Mucosa of gallbladder (tissue), 1 donor: ENCODE results near the gene COL24A1. TPM values are rescaled to one million over a fixed set of nuclear protein-coding genes. Genes with fewer than 3 reads are reported as not detected.
"Not testable (repeated sequence)": the region's sequence is repeated elsewhere in the genome, so short reads cannot be mapped to it uniquely, and the experiment has no call there.

Source experiments
- DNase-seq: peaks from one replicate; pipeline ENCODE4 v3.0.0-alpha.2; 2020; ENCODE audit warnings: low spot score
- total RNA-seq: library from RNA; stranded (reverse); gene quantifications from one replicate; pipeline ENCODE4 v1.2.1, GENCODE V29; 2021
- donor health status: DM: no; HTN: no; CAD: no.

COL24A1 gene
- total RNA-seq, 1 donor from 2014 or later = 1.5 TPM

DNA sequence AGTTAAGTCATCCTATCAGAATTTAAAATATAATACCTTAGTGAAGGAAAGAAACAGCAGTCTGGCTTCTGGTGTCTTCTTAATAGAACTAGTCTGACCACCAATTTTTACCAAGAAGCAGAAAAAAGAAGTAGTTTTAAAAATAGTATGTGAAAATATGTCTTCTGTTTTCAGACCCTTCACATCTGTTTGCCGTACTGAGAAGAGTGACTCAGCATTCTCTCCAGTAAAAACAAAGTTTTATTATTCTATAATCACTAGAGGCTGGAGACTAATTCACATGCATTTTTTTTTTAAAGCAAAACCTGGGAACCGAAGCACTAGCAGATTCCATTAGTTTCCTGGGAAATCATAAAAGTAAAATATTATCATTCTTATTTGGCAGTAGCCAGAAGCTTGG, 163.8 kb downstream of the COL24A1 start:
- no peak for DNase-seq

DNA sequence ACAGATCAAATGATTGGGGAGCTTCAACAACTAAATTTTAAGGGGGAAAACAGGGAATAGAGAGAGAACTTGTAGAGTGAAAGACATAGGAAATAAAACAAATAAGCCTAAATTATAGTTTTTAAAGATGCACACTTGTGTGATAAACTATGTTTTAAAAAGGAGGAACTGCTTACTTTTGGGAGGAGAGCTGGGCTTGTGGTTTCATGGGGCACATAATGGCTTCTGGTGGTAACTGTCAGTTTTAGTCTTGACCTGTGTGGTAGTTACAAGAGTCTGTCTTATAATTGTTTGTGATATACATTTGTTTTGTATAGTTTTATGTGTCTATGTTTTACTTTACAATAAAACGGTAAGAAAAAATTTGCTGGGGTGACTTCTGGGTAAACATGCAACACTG, 165.3 kb downstream of the COL24A1 start:
- no peak for DNase-seq

DNA sequence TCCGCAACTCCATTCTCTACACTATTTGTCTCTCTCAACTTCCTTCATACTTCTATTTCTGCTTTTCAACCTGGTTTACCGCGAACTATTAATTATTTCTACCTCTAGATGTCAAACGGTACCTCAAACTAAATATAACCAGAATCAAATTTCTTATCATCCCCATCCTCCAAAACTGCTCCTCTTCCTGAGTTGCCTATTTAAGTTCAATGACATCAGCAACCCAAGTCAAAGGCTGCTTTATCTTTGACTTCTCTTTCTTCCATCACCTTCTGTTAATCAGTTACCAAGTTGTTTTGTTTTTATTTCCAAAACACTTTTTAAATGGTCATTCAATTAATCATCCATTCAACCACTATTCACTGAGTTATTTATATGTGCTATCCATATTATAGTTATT, 171.9 kb downstream of the COL24A1 start:
- DNase-seq = no peak

DNA sequence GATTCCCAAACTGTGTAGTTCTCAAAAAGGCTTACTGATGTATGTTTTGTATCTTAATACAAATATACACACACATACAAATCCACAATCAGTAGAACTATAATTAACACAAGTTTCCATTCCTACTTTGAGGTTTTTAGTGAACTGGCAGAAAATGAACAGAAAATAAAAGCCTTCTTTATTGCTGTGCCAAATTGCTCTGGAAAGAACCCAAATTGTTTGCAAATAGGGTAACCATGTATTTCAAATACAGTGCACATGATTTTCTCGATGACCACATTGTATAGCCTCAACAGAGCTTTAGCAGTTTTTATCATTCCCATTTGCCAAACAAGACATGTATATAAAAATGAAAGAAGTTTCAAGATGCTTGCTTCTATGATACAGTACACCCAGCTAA, 173.3 kb downstream of the COL24A1 start:
- DNase-seq = no peak

DNA sequence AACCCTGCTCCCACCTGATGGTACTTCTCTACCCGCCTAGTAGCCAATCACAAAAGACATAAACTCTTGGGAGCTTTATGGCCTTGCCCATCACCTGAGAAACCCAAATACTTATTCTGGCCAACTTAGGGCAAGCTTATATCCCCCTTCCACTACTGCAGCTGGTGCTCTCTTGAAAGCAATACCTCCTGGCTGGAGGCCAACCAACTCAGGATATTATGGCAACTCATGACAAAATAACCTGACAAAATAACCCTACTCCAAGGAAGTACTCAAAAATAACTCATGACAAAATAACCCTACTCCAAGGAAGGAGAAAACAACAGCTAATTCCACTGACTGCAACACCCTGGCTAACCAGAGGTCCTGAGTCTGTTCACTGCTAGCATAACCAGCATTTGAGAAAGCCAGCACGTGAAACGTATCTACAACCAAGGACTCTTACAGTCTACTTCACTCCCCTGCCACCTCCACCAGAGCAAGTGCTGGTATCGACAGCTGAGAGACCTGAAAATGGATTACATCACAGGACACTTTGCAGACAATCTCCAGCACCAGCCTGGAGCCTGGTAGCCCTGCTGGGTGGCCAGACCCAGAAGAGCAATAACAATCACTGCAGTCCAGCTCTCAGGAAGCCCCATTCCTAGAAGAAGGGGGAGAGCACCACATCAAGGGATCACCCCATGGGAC, 179.9 kb downstream of the COL24A1 start:
- DNase-seq = no peak

DNA sequence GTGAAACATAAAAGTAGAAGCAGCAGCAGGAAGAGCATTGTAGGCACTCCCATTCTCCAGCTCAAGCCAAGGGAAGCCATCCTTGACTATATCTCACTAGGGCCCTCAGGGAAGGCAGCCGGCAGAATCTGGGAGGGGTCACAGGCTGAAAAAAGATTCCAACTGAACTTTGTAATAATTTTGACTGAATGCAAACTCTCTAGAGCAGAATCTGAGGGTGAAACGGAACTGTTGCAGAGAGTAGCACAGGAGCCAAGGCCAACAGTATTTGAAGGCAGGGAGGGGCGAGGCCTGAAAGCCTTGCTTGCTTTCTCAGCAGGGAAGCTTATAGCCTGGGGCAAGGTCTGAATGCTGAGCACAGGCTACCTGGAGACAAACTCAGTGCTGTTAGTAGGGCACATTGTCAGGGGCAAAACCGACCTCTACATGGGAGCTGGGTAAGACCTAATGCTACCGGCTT, 180.6 kb downstream of the COL24A1 start:
- no peak for DNase-seq

DNA sequence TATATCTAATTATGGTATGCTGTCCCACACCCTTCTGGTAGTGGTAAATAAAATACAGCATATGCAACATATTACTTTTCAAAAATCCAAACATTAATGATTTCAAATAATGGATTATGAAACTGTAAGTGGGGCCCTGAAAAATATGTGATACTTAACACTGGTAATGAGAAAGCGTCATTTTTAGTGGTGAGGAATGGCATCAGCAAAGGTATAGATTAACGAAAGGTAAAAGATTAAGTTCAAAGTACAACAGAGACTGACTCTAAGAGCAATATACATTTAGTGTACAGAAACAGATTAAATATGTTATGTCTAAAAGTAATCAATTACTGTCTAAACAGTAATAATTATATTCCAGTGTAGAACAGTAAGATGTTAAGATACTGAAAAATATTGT, 194.1 kb downstream of the COL24A1 start:
- DNase-seq = no peak

DNA sequence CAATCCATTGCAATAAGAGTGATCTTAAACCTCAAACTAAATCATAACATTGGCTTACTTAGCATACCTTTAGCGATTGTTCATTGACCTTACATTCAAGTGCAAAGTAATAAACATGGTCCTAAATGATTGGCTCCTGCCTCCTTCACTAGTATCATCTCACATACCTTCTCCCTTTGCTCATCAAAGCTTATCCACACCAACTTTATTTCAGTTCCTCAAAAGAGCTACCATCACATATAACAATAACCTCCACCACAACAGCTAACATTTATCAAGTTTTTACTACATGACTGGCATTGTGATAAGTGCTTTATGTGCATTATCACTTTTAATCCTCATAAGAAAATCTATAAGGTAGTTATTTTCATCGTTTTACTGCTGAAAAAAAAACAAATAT, 198.8 kb downstream of the COL24A1 start:
- DNase-seq = no peak

DNA sequence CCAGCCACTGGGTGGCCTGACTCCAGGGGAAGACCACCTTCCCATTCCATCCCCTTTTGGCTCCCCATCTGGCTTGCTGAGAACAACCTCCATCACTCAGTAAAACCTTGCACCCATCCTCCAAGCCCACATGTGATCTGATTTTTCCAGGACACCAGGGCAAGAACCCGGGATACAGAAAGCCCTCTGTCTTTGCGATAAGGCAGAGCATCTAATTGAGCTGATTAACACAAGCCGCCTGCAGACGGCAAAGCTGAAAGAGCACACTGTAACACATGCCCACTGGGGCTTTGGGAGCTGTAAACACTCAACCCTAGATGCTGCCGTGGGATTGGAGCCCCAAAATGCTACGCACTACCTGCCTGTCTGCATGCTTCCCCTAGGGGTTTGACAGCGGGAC, 201.4 kb downstream of the COL24A1 start:
- not testable (repeated sequence) for DNase-seq

DNA sequence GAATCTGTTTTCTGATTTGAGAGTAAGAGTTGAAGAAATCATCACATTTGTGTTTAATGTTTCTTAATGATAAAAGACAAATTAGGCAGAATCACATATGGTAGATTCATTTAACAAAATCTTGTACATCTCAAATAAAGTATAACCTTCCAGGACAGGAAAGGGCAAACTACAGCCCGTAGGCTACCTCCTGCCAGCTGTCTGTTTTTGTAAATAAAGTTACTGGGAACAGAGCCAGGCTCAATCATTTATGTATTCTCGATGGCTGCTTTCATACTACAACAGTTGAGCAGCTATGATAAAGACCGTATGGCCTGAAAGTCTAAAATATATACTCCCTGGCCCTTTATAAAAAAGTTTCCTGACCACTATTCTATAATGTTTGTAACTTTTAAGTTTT, 204.1 kb downstream of the COL24A1 start:
- no peak for DNase-seq

DNA sequence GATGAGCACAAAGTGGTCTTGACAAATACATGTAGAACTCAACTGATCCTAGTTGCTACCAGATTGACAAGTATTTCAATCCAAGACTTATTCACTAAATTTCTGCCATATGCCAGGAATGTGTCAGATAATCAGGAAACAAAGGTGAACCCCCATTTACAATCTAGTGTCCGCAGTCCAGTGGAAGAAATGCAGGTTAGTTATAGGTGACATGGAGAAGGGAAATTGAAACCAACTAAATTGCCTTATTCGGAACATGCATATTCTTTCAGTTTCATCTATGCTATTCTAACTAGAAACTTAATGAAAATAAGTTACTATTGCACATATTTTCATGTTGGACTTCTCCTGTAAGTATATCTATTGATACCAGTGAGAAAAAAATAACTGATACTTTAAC, 209.4 kb downstream of the COL24A1 start:
- no peak for DNase-seq

DNA sequence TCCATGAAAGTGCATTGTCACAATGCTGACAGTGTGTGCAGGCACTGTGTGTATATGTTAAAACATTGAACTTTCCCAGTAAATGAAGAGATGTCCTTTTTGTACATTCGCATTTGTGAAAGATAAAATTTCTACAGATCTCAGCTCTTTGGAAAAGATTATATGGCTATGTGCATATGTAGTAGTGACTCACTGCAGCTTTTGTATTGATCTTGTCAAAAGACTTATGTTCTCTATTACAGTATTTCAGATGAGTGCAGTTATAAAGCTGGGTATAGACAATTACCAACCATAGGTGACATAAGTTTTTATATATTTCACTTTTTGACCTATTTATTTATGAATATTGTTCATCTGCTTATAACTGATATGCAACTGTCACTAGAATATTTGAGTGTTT, 212.6 kb downstream of the COL24A1 start:
- DNase-seq = no peak

DNA sequence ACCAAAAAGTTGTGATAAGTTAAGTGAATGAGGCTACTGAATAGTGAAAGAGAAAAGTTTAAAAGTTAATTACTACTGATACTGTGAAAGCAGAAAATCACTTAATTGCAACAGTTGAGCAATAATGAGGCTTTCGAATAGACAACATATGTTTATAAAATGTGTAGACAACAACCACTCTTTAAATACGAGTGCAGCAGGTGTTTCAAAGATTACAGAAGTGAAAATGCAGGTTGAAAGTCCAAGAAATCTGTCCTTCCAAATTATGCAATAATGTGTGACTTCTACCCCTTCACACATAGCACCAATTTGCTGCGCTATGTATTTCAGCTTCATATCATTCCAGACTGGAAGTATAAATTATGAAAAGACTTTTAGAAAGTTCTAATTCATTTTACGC, 213.0 kb downstream of the COL24A1 start:
- no peak for DNase-seq

DNA sequence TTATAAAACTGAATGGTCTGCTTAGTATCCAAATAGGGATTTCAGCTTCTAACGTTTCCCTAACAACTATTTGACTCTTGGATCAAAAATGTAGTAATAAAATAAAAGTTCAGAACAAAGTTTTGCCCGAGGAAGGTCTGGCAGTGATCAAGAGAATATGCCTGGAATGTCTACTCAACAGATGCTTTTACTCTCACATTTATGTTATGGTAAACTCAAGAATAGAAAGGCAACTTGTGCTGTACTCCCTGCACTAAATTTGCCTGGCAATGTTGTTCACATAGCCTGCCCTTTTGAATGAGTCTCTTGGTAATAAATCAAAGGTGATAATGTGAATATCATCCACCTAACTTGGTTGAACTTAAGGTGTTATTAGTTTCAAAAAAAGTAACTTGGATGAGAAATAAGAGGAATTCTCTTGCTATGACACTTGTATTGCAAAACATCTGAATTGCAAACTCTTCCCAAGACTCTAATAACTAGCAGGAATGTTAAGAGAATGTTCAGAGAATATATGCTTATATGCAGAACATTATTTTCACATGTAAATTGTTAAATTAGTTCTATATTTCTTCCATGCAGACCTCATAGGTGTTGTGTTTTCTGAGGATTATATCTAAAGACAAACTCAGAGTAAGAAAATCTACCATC, 215.8 kb downstream of the COL24A1 start:
- DNase-seq = no peak

DNA sequence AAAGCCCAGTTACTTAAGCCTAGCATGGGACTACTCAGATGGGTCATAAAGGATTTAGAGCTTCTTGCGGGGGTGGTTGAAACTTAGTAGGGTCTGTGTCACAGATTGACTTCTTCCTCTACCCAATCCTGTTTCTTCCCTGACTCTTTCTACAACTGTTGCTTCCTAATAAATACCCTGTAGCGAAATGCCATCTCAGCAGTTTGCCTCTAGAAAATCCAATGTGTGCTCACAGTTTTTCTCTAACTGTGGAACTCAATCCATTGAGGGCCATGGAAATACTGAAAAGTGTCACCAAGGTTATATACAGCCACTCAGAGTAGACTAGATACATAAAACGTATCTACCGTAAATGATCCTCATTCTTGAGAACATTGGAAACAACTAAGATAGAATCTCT, 217.7 kb downstream of the COL24A1 start:
- no peak for DNase-seq

DNA sequence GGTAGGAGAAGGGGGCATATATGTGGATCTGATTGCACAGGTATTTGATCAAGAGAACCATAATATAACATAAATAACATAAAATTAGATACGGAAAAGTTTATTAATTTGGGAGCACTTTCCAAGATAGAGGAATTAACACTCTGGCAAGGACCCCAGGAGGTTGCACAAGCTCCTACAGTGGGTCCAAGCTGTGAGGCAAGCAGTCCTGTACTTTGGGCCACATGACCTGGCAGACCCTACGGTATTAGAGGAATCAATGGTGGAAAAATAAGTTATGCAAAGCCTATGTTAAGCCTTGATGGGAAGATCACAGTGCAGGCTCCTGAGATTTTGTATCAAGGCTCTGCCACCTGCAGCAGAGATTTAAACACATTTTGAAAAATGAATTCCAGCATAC, 220.1 kb downstream of the COL24A1 start:
- peak; percentile 14 for DNase-seq

DNA sequence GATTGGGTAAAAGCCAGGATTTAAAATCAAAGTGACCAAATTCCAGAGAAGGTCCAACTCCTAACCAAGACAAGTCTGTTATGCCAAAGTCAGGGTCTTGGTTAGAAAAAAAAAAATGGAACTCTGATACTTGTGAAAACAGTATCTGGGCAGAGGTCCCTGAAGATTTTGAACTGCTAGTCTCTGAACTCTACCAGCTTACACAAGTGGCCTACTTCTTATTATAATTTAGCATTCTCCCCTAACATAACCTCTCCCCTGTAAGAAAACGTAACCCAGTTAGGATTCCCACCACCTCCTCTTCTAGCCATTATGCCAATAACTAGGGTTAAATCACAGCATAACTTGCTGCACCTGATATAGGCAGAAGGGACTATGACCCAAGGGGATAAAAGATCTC, 220.5 kb downstream of the COL24A1 start:
- DNase-seq = no peak

DNA sequence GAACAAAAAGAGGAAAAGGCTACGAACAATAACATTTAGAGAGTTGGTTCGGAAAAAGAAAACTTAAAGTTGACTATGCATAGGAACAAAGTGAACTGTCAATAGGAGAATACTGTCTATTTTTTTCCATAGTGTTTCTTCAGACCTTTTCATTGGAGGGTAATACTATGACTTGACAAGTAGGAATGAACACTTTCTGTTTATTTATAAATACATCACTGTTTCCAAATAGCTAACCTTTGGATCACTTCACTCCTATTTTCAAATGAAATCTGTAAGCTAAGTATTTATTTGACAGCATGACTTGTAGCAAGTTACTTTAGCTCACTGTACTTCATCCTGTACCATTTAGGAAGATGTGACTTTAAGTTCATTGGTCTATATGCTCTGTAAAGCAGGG, 221.3 kb downstream of the COL24A1 start:
- no peak for DNase-seq

DNA sequence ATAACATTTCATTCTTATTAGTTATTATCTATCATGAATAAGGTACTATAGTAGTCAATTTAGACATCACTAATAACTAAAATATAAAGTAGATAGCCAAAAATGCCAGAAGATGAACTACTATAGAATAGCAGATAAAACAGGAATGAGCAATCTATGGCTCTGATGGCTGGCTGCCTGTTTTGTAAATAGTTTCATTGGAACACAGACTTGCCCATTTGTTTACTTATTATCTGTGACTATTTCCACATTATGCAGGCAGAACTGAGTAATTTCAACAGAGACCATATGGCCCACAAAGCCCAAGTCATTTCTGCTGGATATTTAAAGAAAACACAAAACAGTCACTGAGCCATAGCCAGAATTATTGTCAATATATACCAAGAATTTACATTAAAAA, 222.1 kb downstream of the COL24A1 start:
- no peak for DNase-seq

DNA sequence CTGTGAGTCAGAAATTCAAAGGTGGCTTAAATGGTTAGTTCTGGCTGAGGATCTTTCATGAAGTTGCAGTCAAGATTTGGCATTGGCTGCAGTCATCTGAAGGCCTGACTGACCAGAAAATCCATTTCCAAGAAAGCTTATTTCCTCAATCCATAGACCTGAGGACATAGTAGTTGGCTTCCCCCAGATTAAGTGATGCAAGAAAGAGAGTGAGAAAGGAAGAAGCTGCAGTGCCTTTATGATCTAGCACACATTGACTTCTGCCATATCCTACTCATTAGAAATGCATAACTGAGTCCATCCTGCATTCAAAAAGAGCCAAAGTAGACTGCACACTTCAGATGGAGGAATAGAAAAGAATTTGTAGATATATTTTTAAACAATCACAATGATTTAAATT, 222.6 kb downstream of the COL24A1 start:
- no peak for DNase-seq

DNA sequence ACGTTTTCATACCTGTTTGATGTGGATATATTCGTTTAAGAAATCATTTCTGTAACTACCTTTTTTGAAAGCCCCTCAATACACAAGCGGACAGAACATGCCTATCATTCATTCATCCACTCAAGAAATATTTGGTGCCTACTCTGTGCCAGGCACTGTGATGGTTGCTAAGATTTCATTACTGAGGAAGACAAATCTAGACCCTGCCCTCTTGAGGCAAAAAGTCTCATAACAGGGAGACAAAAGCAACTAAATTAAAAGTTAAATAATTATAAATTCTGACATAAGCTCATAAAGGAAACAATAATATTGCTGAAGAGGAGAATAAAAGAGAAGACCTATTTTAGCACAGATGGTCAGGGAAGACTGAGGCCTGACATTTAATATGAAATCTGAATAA, 244.8 kb downstream of the COL24A1 start:
- no peak for DNase-seq

DNA sequence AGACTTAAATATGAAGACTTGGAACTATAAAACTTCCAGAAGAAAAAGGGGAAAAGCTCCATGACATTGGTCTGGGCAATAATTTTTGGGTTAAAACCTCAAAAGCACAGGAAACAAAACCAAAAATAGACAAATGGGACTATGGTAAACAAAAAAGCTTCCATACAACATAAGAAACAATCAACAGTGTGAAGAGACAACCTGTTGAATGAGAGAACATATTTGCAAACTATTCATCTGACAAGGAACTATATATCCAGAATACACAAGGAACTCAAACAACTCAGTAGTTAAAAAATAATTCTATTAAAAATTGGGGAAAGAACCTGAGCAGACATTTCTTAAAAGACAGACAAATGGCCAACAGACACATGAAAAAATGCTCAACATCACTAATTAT, 255.7 kb downstream of the COL24A1 start:
- no peak for DNase-seq

DNA sequence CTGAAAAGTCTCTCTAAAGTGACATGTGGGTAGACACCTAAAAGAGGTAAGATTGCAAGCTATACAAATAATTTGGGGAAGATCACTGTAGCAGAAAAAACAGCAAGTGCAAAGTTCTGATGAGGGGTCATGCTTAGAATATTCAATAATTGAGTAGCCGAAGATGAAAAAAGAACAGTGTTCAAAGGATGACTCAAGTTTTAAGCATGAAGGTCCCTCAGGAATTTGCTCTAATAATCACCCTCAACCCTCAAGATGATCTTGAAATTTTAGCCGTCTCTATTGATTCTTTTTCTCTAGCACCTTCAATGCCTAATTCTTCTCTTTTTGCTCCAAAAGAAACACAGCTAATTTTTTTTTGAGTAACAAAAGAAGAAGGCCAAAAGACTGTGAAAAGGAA, 257.7 kb downstream of the COL24A1 start:
- no peak for DNase-seq

DNA sequence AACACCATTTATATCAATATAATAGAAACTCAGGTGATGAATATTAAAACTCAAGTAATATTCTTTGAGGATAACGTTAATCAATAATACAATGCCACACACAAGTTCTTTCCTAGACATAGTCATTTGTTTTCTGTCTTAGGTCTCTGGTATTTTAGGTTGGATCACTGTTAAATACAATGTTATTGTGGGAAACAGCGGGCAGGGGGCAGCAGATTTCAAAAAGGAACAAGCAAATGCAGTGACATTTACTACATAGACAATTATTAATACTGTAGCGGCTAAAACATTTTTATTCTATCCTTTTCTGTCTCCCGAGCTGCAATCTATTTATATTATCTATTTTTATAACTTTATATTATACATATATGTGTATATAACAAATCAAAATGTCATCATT, 261.9 kb downstream of the COL24A1 start:
- DNase-seq = peak; percentile 18
